NOMO-1 (cell line): ENCODE data around the gene OPCML.
"Not testable (repeated sequence)": the region's sequence is repeated elsewhere in the genome, so short reads cannot be mapped to it uniquely, and the experiment has no call there.

Experiments
- DNase-seq, 2 experiments: peaks; one replicate each; lab custom pipeline; 2025; ENCODE audit not compliant: unreplicated experiment in 2 of 2; lab: John Stamatoyannopoulos, UW

The OPCML gene

GRCh38 chr11:132430429-132431062 is 1101.8 kb downstream of the OPCML start:
- DNase-seq: no peak

- DNase-seq: no peak
These were observed 1102.6 kb downstream of the OPCML start for GRCh38 chr11:132429685-132430084.

- DNase-seq: no peak
These were observed 1104.7 kb downstream of the OPCML start for GRCh38 chr11:132427611-132428010.

GRCh38 chr11:132424433-132424832 is 1107.9 kb downstream of the OPCML start:
- DNase-seq: no peak

- no peak for DNase-seq
These were observed 1109.0 kb downstream of the OPCML start for GRCh38 chr11:132423266-132423665.

- DNase-seq: no peak
These were observed 1109.6 kb downstream of the OPCML start for GRCh38 chr11:132422722-132423121.

GRCh38 chr11:132421555-132421954 is 1110.7 kb downstream of the OPCML start:
- DNase-seq: no peak

GRCh38 chr11:132414451-132414850 is 1117.8 kb downstream of the OPCML start:
- no peak for DNase-seq

GRCh38 chr11:132410383-132410782 is 1121.9 kb downstream of the OPCML start:
- no peak for DNase-seq

- no peak for DNase-seq
These were observed 1122.5 kb downstream of the OPCML start for GRCh38 chr11:132409573-132410355.

GRCh38 chr11:132408877-132409276 is 1123.4 kb downstream of the OPCML start:
- no peak for DNase-seq

GRCh38 chr11:132405728-132406127 is 1126.6 kb downstream of the OPCML start:
- DNase-seq: no peak

- no peak for DNase-seq
These were observed 1130.1 kb downstream of the OPCML start for GRCh38 chr11:132402071-132402684.

GRCh38 chr11:132396318-132396717 is 1136.0 kb downstream of the OPCML start:
- DNase-seq: no peak

GRCh38 chr11:132395434-132395833 is 1136.9 kb downstream of the OPCML start:
- DNase-seq: no peak

- no peak for DNase-seq
These were observed 1152.8 kb downstream of the OPCML start for GRCh38 chr11:132379540-132379939.

GRCh38 chr11:132373405-132374143 is 1158.7 kb downstream of the OPCML start:
- no peak for DNase-seq

- DNase-seq: not testable (repeated sequence)
These were observed 1162.2 kb downstream of the OPCML start for GRCh38 chr11:132370114-132370513.

- no peak for DNase-seq
These were observed 1165.0 kb downstream of the OPCML start for GRCh38 chr11:132367293-132367692.

GRCh38 chr11:132365650-132366049 is 1166.7 kb downstream of the OPCML start:
- no peak for DNase-seq
